Measurements from ENCODE around the gene MRAP2.

MRAP2 gene

GRCh38 chr6:84139311-84139710, 105.7 kb downstream of the MRAP2 start:
- no peak overlapping the region for H3K14ac ChIP-seq (ENCODE audit: low read length in 2 of 2)
- no peak overlapping the region for H2BK120ac ChIP-seq (ENCODE audit: low read depth, low read length)
- no peak overlapping the region for H2BK5ac ChIP-seq (ENCODE audit: low read depth, low read length, poor library complexity, severe bottlenecking)
- no peaks in the 10 kb centered on the region for H3K27me3 ChIP-seq (ENCODE audit: control insufficient read depth in 1 of 2, insufficient read depth in 1 of 2, low read length in 2 of 2)
- H2AK5ac ChIP-seq (ENCODE audit: low read length, severe bottlenecking), result no peak overlapping the region
- no peak overlapping the region for H4K91ac ChIP-seq (ENCODE audit: low read length)
- H3K4me1 ChIP-seq (ENCODE audit: control insufficient read depth, insufficient read depth, low read depth, low read length), result peaks cover 3% of the 10 kb centered on the region
- no peak overlapping the region for H3K18ac ChIP-seq (ENCODE audit: low read depth in 1 of 2, low read length in 2 of 2)
- H3K23ac ChIP-seq (ENCODE audit: low read length in 2 of 2), result no peak overlapping the region
- no peak for DNase-seq
- no peak overlapping the region for H2BK15ac ChIP-seq (ENCODE audit: low read depth, poor library complexity, severe bottlenecking)
- H3K4me2 ChIP-seq (ENCODE audit: low read length, poor library complexity, severe bottlenecking), result no peak overlapping the region
- H3K9me3 ChIP-seq (ENCODE audit: control insufficient read depth, low read length), result no peaks in the 10 kb centered on the region
- no peak overlapping the region for H3K27ac ChIP-seq (ENCODE audit: low read length, poor library complexity, severe bottlenecking)
- no peak overlapping the region for H2AFZ ChIP-seq (ENCODE audit: low read depth, low read length)
- no peak overlapping the region for H3K4ac ChIP-seq (ENCODE audit: low read depth in 1 of 2, low read length in 2 of 2)
- H3K4me3 ChIP-seq (ENCODE audit: insufficient read depth in 1 of 2, low read depth in 1 of 2, low read length in 2 of 2), result no peak overlapping the region
- H2BK12ac ChIP-seq (ENCODE audit: low read length in 2 of 2), result no peak overlapping the region
- H3K79me1 ChIP-seq (replicated peaks; ENCODE audit: low read length, poor library complexity, severe bottlenecking), result no peaks in the 10 kb centered on the region
- peaks cover 7 to 28% of the 10 kb centered on the region in 2 experiments for H3K36me3 ChIP-seq (ENCODE audit: control insufficient read depth in 1 of 2, insufficient read depth in 2 of 2, low read depth in 1 of 2, low read length in 2 of 2)
- H4K8ac ChIP-seq (ENCODE audit: low read length), result no peak overlapping the region
- no peak overlapping the region for H3K9ac ChIP-seq (ENCODE audit: low read length)

All from mesenchymal stem cell (in vitro differentiated cells and primary cell).